NCI-H345 treated with DMSO at 0.1 percent for 48 hours (cell line): ENCODE results near the gene HINT3.
"Not testable (repeated sequence)": the region's sequence is repeated elsewhere in the genome, so short reads cannot be mapped to it uniquely, and the experiment has no call there.

ENCODE experiments used
- DNase-seq: peaks from one replicate; lab custom pipeline; 2025; ENCODE audit not compliant: unreplicated experiment; lab: John Stamatoyannopoulos, UW

Gene HINT3

DNA sequence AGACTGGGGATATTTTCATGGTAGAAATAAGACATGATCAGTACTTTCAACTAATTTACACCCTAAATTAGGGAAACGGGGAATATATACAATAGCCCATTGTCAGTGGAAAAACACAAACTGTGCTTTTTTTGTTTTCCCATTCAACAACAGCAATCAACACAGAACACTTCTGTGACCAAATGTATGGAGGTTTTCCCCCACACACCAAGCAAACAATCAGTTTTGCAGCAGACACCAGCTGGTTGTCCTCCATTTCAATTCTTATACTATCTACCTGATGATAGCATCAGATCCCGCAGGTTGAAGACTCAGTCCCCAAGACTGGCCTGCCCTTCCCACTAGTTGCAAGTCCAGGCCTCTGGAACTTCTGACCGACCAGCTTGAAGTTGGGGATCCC lies 4.5 kb downstream of the HINT3 start:
- no peak for DNase-seq

DNA sequence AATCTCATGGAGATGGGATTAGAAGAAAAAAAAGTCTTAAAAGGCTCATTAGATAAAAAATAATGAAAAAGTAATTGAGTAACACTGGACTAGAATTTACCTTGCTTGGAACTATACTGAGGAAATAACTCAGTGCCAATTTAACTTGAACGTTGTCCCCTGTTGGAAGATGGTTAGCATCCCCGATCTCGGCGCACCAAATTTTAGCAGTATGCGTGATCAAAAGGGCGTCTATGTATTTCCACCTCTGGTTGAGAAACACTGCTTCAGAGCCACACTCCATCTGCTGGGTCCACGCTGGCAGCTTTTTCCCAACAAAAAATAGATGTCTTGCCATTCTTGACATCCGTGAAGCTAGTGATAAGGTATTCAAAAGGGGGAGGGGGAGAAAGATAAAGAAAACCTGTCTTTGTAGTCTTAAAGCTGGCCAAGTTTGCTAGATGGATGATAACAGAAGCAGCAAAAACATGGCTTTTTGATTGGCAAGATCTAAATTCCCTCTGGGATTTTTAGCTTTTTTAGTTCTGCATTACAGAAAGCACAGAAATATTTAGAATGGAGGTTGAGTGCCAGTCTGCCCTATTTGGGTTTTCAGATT lies 6.4 kb downstream of the HINT3 start:
- DNase-seq: no peak

DNA sequence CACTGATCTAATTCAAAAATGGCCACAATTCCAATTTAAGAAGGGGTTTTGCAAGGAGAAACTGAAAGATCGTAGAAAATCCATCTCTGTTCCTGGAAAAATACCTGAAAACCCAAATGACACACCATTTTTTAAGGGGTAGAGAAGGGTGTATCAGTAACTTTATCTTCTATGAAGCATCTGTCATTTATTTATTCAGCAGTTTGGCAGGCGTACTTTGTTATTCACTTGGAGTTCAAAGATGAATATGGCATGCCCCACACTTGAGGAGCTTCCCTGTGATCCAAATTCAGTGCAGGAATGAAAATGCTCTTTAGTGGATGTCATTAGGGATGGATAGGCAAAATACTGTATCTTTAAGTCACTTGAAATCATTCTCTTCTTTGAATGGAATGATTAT lies 7.2 kb downstream of the HINT3 start:
- DNase-seq: no peak

DNA sequence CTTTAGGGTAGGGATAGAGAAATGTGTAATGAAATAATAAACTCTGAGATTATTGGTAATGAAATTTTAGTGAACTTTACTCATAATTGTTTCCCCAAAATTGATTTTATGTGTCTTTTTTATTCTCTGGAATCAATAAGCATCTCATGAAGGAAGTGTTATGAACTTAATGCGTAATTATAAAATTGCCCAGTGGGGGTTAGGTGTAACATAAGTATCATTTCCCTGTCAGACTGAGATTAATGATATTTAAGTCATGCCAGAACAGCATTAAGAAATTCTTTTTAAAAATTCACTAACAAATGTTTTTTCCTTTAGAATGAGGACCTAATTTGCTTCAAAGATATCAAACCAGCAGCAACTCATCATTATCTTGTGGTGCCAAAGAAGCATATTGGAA lies 10.0 kb downstream of the HINT3 start:
- no peak for DNase-seq

GRCh38 chr6:125968493-125968892 lies 11.9 kb downstream of the HINT3 start:
- no peak for DNase-seq

DNA sequence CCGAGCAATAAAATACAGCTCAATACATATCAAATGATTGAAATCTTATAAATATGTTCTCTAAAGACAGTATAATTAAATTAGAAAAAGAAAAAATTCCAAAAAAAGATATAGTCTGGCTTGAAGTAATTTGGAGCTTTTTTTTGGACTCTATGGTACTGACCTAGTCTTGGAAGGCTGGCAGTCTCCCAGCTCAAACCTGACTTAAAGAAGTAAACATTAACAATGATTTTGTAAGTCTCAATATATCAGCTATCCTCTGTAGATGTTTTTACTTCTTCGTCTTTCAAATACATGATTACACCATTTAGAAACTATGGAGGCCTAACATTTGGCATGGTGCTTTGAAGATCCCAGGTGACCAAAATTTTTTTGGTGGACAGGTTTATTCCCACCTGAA lies 14.2 kb downstream of the HINT3 start:
- no peak for DNase-seq

GRCh38 chr6:125972478-125972877 lies 15.9 kb downstream of the HINT3 start:
- not testable (repeated sequence) for DNase-seq

DNA sequence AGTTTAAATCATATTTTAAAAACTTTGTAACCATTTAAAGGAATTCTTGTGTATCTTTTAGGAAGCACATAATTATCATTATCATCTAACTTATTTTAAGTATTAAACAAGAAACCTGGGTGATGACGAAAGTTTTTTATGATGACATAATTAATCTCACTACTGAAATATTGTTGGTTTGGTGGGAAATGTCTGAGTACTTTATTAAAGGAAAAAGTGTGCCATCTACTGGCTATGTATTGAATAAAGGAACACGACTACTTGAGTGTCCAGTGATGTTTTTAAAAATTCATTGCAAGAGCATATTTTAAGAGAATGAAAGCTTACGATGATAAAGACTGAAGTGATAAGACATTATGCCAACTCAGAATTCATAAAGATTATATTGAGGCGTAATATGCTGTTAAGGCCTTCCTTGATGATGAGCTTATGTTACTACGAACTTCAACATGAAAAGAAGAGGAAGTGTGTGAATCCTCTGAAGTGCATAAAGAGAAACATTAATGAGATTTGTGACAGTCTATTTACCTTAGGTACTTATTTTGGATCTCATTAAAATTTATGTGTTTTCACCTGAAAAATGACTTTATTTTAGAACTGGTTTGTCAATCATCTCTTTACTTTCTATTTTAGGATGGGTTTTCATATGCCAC lies 17.8 kb downstream of the HINT3 start:
- DNase-seq: peak; percentile 54

DNA sequence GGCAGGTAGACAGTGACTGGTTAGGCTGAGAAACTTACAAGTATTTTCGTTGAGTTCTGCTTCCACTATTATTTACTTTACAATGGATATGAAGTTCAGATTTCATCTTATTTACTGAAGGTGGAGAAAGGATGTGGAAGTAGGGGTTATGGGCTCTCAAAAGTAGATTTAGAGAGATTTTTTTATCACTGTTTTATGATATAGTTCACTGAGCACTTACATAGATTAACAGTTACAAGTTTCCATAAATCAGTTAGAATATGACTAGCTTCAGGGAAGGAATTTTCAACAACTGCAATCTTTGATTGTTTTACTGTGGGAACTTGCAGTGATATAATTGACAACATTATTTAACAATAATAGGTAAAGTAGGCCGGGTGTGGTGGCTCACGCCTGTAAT lies 22.5 kb downstream of the HINT3 start:
- no peak for DNase-seq

- no peak for DNase-seq
Observed at GRCh38 chr6:125981571-125982185, 25.1 kb downstream of the HINT3 start.

DNA sequence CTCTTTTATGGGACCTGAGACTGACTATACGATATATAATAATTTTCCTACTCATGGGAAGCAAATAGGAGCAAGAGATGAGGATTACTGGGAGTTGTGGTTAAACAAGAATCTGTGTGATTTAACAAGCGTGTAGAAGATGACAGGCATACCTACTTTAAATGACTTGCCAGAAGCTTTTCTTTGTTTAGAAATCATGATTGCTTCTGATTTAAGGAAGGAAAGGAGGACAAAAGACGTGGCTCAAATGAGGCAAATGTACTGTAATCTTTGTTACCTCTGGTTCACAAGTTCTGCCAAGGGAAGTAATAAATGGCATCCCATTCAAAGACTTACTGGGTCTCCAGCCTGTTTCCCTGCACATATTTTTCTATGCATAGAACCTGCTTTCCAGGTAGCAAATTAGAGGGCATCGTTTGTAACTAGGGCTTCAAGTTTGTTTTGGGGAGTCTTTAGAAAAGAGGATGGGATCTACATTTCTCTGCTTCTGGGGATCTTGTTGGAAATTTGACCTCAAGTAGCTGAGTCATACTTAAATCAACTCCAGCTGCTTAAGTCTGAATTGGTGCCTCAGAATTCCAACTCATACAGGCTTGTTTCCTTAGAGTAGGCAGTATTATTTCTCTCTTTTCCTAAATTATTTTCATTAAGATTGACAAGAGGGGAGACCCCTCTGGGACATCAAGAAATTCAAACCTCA lies 26.8 kb downstream of the HINT3 start:
- no peak for DNase-seq

GRCh38 chr6:125984311-125984710 lies 27.7 kb downstream of the HINT3 start:
- DNase-seq: no peak

- DNase-seq: no peak
Observed at GRCh38 chr6:125985522-125985921, 29.0 kb downstream of the HINT3 start.

GRCh38 chr6:125985979-125986300 lies 29.4 kb downstream of the HINT3 start:
- DNase-seq: no peak

DNA sequence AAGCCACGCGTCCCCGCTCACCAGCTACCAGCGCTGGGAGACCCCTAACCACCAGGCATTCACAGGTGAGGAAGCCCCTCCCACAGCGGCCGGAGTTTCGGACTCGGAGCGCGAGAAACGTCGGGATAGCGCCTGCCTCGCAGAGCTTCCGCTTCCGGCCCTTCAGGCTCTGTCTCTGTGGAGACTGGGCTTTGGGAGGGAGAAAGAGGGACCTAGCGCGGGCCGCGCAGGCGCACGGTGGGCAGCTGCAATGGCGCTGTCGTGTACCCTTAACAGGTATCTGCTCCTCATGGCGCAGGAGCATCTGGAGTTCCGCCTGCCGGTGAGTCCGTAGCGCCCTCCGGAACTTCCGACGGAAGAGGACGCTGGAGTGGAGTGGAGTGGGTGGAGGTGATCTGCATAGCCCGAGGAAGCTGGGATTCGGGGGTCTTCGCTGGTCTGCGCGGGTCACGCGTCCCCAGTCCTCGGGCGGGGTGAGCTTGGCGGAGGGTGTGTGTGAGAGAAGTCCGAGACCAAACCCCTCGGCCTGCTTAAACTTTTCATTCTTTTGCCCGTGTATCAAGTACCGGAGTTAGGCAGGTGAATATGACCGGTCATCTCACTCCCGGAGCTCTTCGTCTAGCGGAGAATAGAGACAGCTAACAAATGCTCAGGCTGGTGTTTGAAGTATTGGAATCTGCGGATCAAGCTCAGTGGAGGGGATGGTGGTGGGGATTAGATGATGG lies 29.9 kb downstream of the HINT3 start, which contains the start of gene TRMT11:
Gene TRMT11 (plus strand): TSS at position 240 of the 725 bp plus-strand sequence. CDS start 11 bp downstream, at position 251.
- DNase-seq: peak; percentile 91

DNA sequence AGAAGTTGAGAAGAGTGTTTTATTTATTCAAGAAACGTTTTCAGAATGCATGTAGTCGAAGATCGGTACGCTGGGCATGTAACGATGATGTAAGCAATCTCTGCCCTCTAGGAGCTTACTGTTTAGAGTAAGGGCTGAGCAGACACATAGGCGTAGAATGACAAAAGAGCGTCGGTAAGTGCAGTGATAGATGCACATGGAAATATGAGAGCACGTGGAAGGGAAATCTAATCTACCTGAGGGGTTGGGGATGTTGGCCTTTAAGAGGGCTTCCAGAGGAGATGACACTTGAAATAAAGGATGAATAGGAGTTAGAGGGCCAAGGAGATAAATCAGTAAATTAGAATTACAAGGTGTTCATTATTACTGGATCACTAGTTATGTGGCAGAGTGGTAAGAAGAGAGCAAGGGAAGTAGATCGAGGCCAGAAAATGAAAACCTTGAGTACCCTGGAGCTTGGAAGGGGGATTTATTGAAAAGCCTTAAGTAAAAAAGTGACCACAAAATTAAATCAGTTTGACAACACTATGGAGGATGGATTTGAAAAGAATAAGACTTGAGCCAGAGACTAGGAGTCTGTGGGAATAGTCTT lies 30.6 kb downstream of the HINT3 start:
- DNase-seq: no peak

DNA sequence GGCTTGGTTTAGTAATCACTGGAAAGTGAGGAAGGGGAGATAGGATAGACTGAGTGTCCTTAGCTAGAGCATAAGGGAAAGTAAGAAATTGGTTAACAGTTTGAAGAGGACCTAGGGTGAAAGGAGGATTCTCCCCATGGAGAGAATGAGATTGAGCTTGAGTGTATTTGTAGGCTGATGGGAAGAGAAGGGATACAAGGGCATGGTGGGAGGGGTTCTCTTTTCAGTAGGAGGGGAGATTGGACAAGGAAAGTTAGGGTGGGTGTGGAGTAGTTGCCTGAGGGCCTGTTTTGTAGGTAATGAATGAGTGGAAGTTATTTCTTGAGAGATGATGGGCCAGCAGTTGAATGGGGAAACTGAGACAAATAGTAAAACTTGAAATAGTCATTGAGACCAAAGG lies 31.7 kb downstream of the HINT3 start:
- no peak for DNase-seq

DNA sequence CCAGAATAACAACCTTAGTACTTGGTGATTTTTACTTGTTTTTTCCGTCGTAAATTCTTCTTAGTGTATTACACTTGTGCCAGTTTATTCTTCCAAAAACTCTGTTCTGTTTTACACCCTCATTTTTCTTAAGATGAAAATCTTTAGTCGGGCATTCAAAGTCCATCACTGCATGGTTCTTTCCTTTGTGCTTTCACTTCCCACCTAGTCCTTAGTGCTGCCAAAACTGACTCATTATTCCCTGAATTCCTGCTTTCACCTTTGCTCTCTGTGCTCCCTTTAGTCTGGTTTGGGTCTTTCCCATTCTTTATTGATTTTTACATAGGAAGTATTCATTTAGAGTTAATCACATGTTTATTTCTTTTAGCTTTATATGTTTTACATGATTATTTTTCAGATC lies 33.1 kb downstream of the HINT3 start:
- DNase-seq: no peak

DNA sequence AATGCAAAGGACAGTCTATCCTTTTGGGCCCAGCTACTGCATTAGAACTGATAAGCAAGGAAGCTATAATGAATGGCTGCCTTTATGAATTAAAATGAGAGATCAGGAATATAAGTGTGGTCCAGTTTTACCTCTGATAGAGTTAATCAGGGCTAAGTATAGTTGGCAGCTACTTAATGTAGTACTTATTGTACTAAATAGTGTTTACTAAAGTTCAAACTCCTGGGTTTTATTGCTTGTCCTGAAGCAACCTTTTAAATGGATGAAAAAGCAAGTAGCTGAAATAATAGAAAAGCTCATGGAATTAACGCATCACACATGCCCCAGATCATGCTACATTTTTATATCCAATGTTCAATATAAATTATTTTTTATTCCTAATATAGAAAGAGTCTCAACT lies 35.1 kb downstream of the HINT3 start:
- no peak for DNase-seq

DNA sequence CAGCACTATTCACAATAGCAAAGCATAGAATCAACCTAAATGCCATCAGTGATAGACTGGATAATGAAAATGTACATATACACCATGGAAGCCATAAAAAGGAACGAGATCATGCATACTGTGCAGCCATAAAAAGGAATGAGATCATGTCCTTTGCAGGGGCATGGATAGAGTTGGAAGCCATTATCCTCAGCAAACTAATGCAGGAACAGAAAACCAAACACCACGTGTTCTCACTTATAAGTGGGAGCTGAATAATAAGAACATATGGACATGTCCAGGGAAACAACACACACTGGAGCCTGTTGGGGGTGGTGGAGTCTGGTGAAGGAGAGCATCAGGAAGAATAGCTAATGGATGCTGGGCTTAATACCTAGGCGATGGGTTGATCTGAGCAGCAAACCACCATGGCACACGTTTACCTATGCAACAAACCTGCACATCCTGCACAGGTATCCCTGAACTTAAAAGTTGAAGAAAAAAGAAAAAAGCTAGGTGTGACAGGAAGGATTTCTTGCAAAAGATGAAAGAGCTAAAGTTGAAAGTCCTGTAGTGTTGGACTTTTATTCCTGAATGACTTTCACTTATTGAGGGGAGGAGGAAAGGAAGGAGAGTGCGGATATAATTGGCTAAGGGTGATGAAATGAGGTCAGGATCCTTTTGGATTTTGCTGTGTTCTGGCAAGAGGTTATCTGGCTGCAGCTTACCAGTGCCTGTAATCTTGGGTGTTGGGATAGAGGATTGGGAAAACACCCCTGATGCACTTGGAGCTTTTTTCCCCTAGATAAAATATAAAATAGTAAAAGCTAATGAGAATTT lies 38.3 kb downstream of the HINT3 start:
- no peak for DNase-seq
